Measurements from ENCODE around the gene MRAS. TPM values are rescaled to one million over a fixed set of nuclear protein-coding genes. Genes with fewer than 3 reads are reported as not detected.

MRAS gene
- total and polyA plus RNA-seq, 2 of the 8 experiments (the other 6 are each of a cell fraction or from before 2014, with no cell fraction given), result 10.6 to 16.2 TPM

DNA sequence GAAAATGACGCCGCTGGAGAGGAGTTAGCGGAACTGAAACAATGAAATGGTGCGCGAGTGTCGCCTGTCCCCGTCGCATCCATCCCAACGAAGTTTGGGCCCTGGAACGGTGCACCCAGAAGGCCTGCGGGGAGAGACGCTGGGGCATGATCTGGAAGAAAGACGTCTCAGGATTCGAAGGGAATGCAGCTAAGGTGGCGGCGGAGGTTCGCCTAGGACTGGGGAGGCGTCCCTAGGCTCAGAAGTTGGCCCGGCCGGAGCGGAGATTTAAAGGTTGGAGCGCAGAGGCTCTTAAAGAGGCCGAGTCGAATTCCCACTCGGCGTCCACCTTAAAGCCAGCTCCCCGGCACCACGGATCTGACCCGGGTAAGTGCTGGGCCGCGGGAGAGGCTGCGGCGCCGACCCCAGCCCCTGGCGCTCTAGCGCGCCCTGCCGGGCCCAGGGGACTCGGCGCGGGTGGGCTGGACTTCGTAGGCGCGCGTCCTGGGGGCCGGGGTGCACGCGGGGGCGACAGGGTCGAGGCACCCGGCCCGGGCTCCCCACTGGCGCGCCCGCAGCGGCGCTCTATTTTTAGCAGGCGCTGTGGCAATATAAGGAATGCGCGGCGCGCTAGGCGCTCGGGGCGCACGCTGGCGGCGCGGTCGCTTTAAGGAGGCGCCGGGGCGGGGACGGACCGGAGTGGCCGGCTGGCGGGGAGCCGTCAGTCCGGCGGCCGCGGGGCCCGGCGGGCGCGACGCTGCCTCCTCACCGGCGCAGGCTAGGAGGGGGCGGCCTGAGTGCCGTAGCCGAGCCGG, at the start of gene MRAS (continued):
- TF ChIP-seq TAF7 (optimal IDR thresholded peaks at IDR 0.05; ENCODE audit: borderline replicate concordance, low read depth, low read length) (peak; percentile 36), PHF8 (conservative IDR thresholded peaks at IDR 0.05; ENCODE audit: low read depth, low read length) (peak; percentile 37), CEBPB (IDR thresholded peaks at IDR 0.05; ENCODE audit: low read depth, low read length) (no peak), EZH2 (IDR thresholded peaks at IDR 0.05; ENCODE audit: low read depth, low read length, severe bottlenecking) (peak; percentile 29), RAD21 (IDR thresholded peaks at IDR 0.05 in 1 of 2, conservative IDR thresholded peaks at IDR 0.05 in 1 of 2; ENCODE audit: low read depth in 2 of 2, low read length in 2 of 2) (peak; percentile 49 to 66), ATF3 (IDR thresholded peaks at IDR 0.05; ENCODE audit: insufficient read depth, low read depth, low read length) (no peak), BACH1 (IDR thresholded peaks at IDR 0.05; ENCODE audit: low read length) (peak; percentile 22; the same call in 1 of the 2 replicates), MAFK (IDR thresholded peaks at IDR 0.05; ENCODE audit: low read depth, low read length) (no peak)
- TF ChIP-seq, protein P1, sequence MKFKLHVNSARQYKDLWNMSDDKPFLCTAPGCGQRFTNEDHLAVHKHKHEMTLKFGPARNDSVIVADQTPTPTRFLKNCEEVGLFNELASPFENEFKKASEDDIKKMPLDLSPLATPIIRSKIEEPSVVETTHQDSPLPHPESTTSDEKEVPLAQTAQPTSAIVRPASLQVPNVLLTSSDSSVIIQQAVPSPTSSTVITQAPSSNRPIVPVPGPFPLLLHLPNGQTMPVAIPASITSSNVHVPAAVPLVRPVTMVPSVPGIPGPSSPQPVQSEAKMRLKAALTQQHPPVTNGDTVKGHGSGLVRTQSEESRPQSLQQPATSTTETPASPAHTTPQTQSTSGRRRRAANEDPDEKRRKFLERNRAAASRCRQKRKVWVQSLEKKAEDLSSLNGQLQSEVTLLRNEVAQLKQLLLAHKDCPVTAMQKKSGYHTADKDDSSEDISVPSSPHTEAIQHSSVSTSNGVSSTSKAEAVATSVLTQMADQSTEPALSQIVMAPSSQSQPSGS (IDR thresholded peaks at IDR 0.05; ENCODE audit: low read length), result no peak
- TF ChIP-seq, protein P2, sequence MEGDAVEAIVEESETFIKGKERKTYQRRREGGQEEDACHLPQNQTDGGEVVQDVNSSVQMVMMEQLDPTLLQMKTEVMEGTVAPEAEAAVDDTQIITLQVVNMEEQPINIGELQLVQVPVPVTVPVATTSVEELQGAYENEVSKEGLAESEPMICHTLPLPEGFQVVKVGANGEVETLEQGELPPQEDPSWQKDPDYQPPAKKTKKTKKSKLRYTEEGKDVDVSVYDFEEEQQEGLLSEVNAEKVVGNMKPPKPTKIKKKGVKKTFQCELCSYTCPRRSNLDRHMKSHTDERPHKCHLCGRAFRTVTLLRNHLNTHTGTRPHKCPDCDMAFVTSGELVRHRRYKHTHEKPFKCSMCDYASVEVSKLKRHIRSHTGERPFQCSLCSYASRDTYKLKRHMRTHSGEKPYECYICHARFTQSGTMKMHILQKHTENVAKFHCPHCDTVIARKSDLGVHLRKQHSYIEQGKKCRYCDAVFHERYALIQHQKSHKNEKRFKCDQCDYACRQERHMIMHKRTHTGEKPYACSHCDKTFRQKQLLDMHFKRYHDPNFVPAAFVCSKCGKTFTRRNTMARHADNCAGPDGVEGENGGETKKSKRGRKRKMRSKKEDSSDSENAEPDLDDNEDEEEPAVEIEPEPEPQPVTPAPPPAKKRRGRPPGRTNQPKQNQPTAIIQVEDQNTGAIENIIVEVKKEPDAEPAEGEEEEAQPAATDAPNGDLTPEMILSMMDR (IDR thresholded peaks at IDR 0.05; ENCODE audit: control extremely low read depth in 1 of 3, insufficient read depth in 1 of 3, low read depth in 1 of 3, low read length in 3 of 3), result peak; percentile 44 to 65 (median 50)
